ENCODE data around the gene PTGES2. TPM values are rescaled to one million over a fixed set of nuclear protein-coding genes. Genes with fewer than 3 reads are reported as not detected.

Gene PTGES2
- total RNA-seq (2022; extraction: Qiagen RNA extraction; ENCODE audit: low read depth): 77.0 to 110 TPM (median 89.7 TPM) in 5 replicates

DNA sequence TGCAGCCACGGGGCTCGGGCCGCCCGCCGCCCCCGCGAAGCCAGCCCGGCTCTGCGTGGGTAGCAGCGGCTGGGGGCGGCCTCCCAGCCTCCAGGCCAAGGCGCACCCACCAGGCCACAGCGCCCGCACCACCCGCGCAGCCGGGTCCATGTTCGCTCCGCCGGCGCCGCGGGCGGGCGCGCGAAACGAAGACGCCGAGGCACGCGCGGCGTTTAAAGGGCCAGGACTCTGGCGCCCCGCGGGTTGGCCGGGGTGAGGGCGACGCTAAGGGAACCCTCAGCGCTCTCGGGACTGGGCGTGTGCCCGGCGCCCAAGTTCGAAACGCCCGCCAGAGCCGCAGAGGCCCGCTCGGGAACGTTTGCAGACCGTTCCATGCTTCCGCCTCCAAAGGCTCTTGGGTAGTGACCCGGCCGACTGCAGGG lies at the start of gene PTGES2:
Gene PTGES2, minus strand, starts transcription at position 162 of the 422 bp plus-strand sequence. Its CDS starts 12 bp downstream, at position 150.

DNA sequence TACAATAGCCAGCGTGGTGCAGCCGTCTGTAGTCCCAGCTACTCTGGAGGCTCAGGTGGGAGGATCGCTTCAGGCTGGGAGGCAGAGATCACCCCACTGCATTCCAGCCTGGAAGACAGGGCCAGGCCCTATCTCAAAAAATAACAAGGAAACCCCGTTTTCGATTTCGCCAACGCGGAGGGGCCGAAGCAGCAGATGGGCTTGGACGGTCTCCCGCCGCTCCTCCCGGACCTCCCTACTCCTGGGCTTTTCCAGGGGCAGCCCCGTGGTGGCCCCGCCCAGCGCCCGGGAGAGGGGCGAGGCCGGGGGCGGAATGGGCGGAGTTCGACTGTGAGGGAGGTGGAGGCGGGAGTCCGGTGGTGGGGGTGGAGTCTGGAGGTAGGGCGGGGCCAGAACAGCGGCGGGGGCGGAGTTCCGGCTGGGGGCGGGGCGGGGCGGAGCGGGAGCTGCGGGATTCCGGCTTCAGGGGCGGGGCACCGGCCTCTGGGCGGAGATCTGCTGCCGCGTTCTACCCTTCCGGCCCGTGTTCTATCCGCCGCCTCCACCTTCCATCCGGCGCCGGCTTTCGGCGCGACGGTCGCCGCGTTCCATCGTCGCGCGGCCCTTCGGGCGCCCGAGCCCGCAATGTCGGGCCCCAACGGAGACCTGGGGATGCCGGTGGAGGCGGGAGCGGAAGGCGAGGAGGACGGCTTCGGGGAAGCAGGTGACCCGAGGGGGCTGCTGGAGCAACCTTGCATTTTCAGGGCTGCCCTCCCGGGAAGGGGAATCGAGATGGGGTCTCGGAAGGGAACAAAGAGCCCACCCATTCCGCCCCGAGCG lies 32.5 kb upstream of the PTGES2 start, which contains the start of gene BBLN:
Gene BBLN, plus strand, starts transcription at position 482 of the 819 bp plus-strand sequence. Its CDS starts 143 bp downstream, at position 625.

DNA sequence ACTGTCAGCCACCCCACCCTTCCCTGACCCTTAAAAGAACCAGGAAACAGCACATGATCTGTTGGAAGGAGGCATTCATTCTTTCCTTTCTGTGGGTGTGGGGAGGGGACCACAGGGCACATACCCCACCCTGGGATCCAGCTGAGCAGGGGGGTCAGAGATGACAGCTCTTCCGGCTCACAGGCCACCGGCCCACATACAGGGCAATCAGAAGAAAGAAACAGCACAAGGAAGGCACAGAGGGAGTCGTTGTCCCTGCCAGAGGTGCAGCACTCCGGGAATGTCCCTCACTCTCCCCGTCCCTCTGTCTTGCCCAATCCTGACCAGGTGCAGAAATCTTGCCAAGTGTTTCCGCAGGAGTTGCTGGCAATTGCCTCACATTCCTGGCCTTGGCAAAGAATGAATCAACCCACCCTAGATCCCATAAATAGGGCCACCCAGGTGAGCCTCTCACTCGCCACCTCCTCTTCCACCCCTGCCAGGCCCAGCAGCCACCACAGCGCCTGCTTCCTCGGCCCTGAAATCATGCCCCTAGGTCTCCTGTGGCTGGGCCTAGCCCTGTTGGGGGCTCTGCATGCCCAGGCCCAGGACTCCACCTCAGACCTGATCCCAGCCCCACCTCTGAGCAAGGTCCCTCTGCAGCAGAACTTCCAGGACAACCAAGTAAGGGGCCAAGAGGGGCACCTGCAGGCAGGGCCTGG lies 21.6 kb upstream of the PTGES2 start, which contains the start of gene LCN2:
Gene LCN2, plus strand, starts transcription at position 453 of the 701 bp plus-strand sequence. Its CDS starts 73 bp downstream, at position 526.

Other genes starting within 250 kb of the PTGES2 start
- 21.8 to 27.1 TPM (median 24.2 TPM) in 5 replicates for gene ST6GALNAC6, start 228.1 kb downstream of the PTGES2 start, total RNA-seq (2022; extraction: Qiagen RNA extraction; ENCODE audit: low read depth)
- gene ST6GALNAC4, start 210.7 kb downstream of the PTGES2 start, total RNA-seq (2022; extraction: Qiagen RNA extraction; ENCODE audit: low read depth): 17.1 to 25.6 TPM (median 20.9 TPM) in 5 replicates
- 2.0 to 2.6 TPM (median 2.1 TPM) in 5 replicates for gene PIP5KL1, start 197.0 kb downstream of the PTGES2 start, total RNA-seq (2022; extraction: Qiagen RNA extraction; ENCODE audit: low read depth)
- 40.9 to 50.0 TPM (median 44.0 TPM) in 5 replicates for gene DPM2, start 189.9 kb downstream of the PTGES2 start, total RNA-seq (2022; extraction: Qiagen RNA extraction; ENCODE audit: low read depth)
- gene EEIG1, start 146.7 kb downstream of the PTGES2 start, total RNA-seq (2022; extraction: Qiagen RNA extraction; ENCODE audit: low read depth): 68.8 to 103 TPM (median 83.0 TPM) in 5 replicates
- 4.3 to 8.2 TPM (median 7.0 TPM) in 5 replicates for gene NAIF1, start 60.4 kb downstream of the PTGES2 start, total RNA-seq (2022; extraction: Qiagen RNA extraction; ENCODE audit: low read depth)
- gene SLC25A25, start 59.5 kb downstream of the PTGES2 start, total RNA-seq (2022; extraction: Qiagen RNA extraction; ENCODE audit: low read depth): 8.0 to 10.0 TPM (median 8.7 TPM) in 5 replicates
- 2.2 to 6.1 TPM (median 3.3 TPM) in 5 replicates for gene LCN2, start 21.7 kb upstream of the PTGES2 start, total RNA-seq (2022; extraction: Qiagen RNA extraction; ENCODE audit: low read depth)
- gene BBLN, start 32.5 kb upstream of the PTGES2 start, total RNA-seq (2022; extraction: Qiagen RNA extraction; ENCODE audit: low read depth): 35.7 to 64.3 TPM (median 54.3 TPM) in 5 replicates
- 73.1 to 102 TPM (median 85.4 TPM) in 5 replicates for gene CIZ1, start 63.8 kb upstream of the PTGES2 start, total RNA-seq (2022; extraction: Qiagen RNA extraction; ENCODE audit: low read depth)
- gene DNM1, start 75.7 kb upstream of the PTGES2 start, total RNA-seq (2022; extraction: Qiagen RNA extraction; ENCODE audit: low read depth): 81.5 to 103 TPM (median 88.2 TPM) in 5 replicates
- gene GOLGA2, start 148.3 kb upstream of the PTGES2 start, total RNA-seq (2022; extraction: Qiagen RNA extraction; ENCODE audit: low read depth): 43.4 to 51.4 TPM (median 49.5 TPM) in 5 replicates
- 42.5 to 48.0 TPM (median 43.5 TPM) in 5 replicates for gene SWI5, start 148.5 kb upstream of the PTGES2 start, total RNA-seq (2022; extraction: Qiagen RNA extraction; ENCODE audit: low read depth)
- 47.0 to 54.8 TPM (median 52.4 TPM) in 5 replicates for gene TRUB2, start 194.7 kb upstream of the PTGES2 start, total RNA-seq (2022; extraction: Qiagen RNA extraction; ENCODE audit: low read depth)
- gene COQ4, start 195.1 kb upstream of the PTGES2 start, total RNA-seq (2022; extraction: Qiagen RNA extraction; ENCODE audit: low read depth): 51.3 to 61.8 TPM (median 57.5 TPM) in 5 replicates
- 36.1 to 52.3 TPM (median 45.2 TPM) in 5 replicates for gene SLC27A4, start 212.8 kb upstream of the PTGES2 start, total RNA-seq (2022; extraction: Qiagen RNA extraction; ENCODE audit: low read depth)
- 70.8 to 87.2 TPM (median 85.8 TPM) in 5 replicates for gene URM1, start 243.6 kb upstream of the PTGES2 start, total RNA-seq (2022; extraction: Qiagen RNA extraction; ENCODE audit: low read depth)

Measured in A549 treated with DMSO at 1 μM for 4 hours (cell line).